T-helper 9 cell (primary cell): ENCODE results near the gene EEF1A1.

Experiments
- DNase-seq: peaks from one replicate; pipeline ENCODE4 v3.0.0-alpha.2; 2020

EEF1A1 gene

DNA sequence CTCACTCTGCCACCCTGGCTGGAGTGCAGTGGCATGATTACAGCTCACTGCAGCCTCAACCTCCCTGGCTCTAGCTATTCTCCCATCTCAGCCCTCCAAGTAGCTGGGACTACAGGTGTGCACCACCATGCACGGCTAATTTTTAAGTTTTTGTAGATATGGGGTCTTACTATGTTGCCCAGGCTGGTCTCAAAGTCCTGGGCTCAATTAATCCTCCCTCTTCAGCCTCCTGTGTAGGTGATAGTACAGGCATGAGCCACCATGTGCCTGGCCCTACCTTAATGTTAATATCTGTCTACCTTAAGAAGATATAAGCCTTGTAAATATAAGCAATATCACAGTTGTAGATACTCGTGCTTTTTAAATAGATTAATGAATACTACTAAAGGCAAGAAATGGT lies 16.7 kb downstream of the EEF1A1 start:
- DNase-seq: no peak

DNA sequence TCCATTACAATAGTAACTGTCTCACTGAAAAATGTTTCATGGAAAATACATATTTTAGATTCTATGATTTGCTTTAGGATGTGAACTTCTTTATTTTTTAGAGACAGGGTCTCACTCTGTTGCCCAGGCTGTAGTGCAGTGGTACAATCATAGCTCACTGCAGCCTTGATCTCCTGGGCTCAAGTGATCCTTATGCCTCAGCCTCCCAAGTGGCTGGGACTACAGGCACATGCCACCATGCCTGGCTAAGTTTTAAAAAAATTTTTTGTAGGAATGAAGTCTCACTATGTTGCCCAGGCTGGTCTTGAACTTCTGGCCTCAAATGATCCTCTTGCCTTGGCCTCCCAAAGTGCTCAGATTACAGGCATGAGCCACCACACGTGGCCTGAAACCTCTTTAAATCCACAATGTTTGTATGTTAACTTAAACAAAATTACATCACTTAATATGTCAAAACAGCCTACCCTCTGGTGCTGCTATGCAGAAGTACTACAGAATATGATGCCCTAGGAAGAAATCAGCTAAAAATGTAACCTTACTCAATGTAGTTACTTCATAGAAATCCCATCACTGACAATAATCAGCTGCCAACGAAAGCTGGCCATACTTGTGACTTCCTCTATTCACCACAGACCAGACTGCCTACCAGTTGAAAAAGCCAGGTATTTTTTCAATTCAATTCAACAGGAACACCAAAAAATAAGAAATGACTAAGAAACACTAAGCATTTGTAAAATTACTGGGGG lies 17.6 kb downstream of the EEF1A1 start:
- DNase-seq: no peak

DNA sequence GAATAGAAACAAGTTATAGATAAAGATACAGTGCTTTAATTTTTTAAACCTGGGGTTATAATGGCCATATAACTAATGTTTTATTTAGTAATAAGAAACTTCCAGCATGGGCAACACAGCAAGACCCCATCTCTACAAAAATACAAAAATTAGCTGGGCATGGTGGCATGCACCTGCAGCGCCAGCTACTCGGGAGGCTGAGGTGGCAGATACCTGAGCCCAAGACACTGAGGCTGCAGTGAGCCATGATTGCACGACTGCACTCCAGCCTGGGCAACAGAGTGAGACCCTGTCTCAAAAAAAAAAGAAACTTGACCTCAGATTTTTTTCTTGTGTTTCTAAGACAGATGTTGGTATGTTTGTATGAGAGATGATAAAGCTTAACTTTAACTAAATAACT lies 22.9 kb downstream of the EEF1A1 start:
- DNase-seq: no peak

DNA sequence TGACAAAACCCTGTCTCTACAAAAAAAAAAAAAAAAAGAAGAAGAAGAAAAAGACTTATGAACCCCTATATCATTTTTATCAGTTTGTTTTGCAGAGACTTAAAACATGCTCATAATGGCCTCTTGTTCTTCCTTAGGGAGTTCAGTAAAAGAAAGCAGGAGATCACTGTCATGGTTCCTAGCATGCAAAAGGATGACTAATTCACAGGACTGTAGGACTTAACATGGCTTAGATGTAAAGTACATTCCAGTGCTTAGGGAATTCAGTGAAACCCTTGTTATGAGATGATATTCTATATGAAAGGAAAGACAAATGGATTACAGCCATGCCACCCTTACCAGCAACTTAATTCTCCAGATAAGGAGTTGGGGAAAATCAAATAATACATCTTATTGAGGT lies 29.5 kb downstream of the EEF1A1 start:
- no peak for DNase-seq

DNA sequence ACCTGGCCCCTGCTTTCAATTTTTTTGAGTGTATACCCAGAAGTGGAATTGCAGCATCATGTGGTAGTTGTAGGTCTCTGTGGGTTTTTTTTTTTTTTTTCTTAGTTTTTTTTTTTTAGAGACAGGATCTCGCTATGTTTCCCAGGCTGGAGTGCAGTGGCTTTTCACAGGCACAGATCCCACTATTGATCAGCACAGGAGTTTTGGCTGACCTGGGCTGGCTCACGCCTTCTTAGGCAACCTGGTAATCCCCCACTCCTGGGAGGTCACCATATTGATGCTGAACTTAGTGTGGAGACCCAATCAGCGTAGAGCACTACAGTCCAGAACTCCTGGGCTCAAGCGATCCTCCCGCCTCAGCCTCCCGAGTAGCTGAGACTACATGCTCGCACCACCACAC lies 33.4 kb downstream of the EEF1A1 start:
- no peak for DNase-seq

DNA sequence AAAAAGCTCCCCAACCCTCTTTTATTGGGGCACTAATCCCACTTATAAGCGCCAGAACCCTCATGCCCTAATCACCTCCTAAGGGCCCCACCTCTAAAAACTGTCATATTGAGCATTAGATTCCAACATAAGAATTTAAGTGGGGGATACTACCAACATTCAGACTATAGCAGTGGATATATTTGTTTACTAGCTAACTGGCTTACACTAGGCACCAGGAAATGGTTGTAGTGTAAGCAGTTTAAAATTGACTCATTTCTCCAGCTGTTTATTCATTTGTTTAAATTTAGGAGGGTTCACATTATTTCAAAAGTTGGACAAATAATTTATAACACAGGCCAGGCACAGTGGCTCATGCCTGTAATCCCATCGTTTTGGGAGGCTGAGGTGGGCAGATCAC lies 36.4 kb downstream of the EEF1A1 start:
- DNase-seq: no peak

DNA sequence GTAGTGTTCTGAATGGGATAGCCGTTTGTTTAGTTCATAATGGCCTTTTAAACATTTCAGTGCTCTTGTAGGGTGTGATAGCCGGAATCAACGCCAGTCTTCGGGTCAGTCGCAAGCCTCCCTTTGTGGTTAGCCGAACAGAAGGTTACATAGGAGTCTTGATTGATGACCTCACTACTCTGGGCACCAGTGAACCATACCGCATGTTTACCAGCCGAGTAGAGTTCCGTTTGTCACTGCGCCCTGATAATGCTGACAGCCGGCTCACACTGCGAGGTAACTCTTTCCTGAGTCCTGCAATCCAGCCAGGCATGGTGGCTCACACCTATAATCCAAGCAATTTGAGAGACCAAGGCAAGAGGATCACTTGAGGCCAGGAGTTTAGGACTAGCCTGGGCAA lies 38.9 kb downstream of the EEF1A1 start:
- DNase-seq: no peak

DNA sequence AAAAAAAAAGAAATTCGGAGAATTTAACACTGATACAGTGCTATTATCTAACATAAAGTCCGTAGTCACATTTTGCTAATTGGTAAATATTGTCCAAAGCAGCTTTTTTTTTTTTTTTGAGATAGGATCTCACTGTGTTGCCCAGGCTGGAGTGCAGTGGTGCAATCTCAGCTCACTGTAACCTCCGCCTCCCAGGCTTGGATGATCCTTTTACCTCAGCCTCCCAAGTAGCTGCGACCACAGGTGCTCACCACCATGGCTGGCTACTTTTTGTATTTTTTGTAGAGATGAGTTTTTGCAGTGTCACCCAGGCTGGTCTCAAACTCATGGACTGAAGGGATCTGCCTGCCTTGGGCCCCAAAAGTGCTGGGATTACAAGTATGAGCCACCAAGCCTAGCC lies 43.4 kb downstream of the EEF1A1 start:
- no peak for DNase-seq

DNA sequence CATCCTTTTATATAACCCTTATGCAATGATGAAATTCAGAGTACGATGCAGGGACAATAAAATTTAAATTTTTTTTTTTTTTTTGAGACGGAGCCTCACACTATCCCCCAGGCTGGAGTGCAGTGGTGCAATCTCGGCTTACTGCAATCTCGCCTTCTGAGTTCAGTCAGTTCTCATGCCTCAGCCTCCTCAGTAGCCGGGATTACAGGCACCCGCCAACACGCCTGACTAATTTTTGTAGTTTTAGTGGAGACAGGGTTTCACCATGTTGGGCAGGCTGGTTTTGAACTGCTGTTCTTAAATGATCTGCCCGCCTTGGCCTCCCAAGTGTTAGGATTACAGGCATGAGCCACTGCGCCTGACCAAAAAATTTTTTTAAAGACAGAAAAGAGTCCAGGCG lies 44.1 kb downstream of the EEF1A1 start:
- no peak for DNase-seq

DNA sequence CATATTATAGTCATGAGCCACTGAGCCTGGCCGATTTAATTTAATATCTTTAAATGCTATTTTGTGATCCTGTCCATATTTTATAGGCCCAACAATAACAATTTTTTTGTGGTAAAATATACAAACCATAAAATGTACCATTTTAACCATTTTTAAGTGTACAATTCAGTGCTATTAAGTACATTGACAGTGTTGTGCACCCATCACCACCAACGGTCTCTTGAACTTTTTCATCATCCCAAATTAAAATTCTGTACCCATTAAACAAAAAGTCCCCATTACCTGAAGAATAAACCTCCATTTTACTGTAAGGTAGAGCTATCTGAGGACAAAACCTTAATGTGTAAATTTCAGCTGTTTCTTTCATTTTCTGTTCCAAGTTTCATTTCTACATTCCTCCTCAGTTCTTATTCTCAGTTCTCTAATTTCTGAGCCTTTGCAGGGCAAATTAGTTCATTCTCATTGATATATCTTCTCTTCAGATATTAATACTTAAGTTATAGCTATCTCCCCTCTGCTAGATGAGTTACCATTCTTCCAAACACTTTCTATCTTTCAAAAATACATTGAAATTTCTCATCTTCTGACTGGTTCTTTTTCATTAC lies 49.0 kb downstream of the EEF1A1 start:
- DNase-seq: no peak
